Epithelial cell of esophagus (primary cell): Measurements from ENCODE around the gene DESI1.

Experiments used
- DNase-seq: peaks from one replicate; pipeline ENCODE4 v3.0.0; 2010; ENCODE audit warnings: low read depth
- H3K4me3 ChIP-seq: 2 replicates; pipeline ENCODE4 v1.5.1; 2011; ENCODE audit warnings: mild to moderate bottlenecking, low read length, control low read depth
- CTCF ChIP-seq: IDR thresholded peaks from 2 replicates; pipeline ENCODE4 v1.5.1; 2011; ENCODE audit warnings: low read depth, mild to moderate bottlenecking, low read length, control low read depth, inconsistent platforms; ENCODE audit not compliant: insufficient read depth; ENCODE audit errors: missing control alignments

DESI1 gene

GRCh38 chr22:41660416-41660815, 39.6 kb upstream of the DESI1 start:
- TF ChIP-seq CTCF: no peak
- no peak for DNase-seq
- no peak overlapping the region for H3K4me3 ChIP-seq

DNA sequence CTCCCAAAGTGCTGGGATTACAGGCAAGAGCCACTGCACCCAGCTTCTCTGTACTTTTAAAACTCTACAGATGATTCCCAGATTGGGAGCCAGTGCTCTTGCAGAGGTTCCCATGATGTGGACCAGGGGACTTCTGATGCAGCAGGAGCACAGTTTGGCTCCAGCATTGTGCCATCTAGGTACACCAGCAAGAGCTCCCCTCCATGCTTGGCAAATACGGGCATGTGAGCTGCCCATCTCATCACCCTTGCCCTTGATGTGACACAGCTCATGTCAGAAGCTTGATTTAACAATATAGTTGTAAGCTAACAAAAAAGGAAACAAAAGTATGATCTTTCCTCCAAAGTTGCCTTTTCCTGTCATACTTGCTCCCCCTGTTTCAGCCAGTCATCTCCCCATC, 39.1 kb upstream of the DESI1 start:
- DNase-seq: no peak
- TF ChIP-seq CTCF: no peak
- no peak overlapping the region for H3K4me3 ChIP-seq

DNA sequence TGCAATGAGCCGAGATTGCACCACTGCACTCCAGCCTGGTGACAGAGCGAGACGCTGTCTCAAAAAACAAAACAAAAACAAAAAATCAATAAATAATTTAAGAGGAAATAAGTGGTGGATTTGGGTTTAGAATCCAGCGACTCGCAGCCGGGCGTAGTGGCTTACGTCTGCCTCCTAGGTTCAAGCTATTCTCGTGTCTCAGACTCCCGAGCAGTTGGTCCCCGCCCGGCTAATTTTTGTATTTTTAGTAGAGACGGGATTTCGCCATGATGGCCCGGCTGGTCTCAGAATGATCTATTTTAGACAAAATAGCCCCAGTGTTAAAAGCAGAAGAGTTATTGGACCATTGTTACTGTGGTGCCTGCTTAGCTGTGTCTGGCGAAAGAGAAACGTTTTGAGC, 38.0 kb upstream of the DESI1 start:
- no peak for TF ChIP-seq CTCF
- DNase-seq: no peak
- H3K4me3 ChIP-seq: no peak overlapping the region

- DNase-seq: no peak
Measured at GRCh38 chr22:41657709-41658108, 36.9 kb upstream of the DESI1 start.

GRCh38 chr22:41656556-41656955, 35.7 kb upstream of the DESI1 start:
- TF ChIP-seq CTCF: no peak
- no peak overlapping the region for H3K4me3 ChIP-seq
- no peak for DNase-seq

More at GRCh38 chr22:41657709-41658108, 36.9 kb upstream of the DESI1 start:
- TF ChIP-seq CTCF: no peak
- no peak overlapping the region for H3K4me3 ChIP-seq

DNA sequence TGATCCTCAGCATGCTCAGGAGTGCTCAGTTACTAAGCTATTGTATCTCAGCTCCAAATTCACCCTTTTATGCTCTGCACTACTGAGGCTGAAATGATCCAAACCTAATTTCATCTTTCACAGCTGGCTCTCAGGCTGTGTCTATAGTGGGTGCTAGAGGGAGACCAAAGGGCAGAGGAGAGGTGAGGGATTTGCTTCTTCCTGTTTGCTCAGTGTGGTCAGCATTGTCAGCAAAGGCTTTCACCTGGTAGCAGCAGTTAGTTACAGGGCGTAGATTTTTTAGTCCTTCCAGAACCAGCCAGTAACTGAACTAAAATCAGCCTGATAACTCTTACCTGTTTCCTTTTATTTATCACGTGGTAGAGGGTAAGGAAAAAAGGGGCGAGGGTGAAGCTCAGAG, 33.5 kb upstream of the DESI1 start:
- no peak for DNase-seq
- no peak for TF ChIP-seq CTCF
- no peak overlapping the region for H3K4me3 ChIP-seq

- H3K4me3 ChIP-seq: no peak overlapping the region
- DNase-seq: no peak
- TF ChIP-seq CTCF: no peak
Measured at GRCh38 chr22:41650821-41651220, 30.0 kb upstream of the DESI1 start.
